Hematopoietic multipotent progenitor cell (in vitro differentiated cells): ENCODE results near the gene CLDN2. TPM values are rescaled to one million over a fixed set of nuclear protein-coding genes. Genes with fewer than 3 reads are reported as not detected.

ENCODE experiments used
- DNase-seq, 3 donors: peaks; one replicate each; pipeline ENCODE4 v3.0.0-alpha.2; 2011 to 2015; ENCODE audit warnings: low read depth in 2 of 3, low spot score in 2 of 3
- total RNA-seq: library from RNA; depleted of rRNA; stranded (reverse); fragments of >200 nt; gene quantifications from one replicate; pipeline ENCODE4 v1.2.3, GENCODE V29; 2012

CLDN2 gene
- total RNA-seq, 1 donor = not detected

GRCh38 chrX:106917830-106918500 is 2.2 kb upstream of the CLDN2 start:
- peak in 2 of 3 donors; percentile 77 to 89 for DNase-seq

- no peak for DNase-seq
Measured at GRCh38 chrX:106921637-106922036, 1.4 kb downstream of the CLDN2 start.

DNA sequence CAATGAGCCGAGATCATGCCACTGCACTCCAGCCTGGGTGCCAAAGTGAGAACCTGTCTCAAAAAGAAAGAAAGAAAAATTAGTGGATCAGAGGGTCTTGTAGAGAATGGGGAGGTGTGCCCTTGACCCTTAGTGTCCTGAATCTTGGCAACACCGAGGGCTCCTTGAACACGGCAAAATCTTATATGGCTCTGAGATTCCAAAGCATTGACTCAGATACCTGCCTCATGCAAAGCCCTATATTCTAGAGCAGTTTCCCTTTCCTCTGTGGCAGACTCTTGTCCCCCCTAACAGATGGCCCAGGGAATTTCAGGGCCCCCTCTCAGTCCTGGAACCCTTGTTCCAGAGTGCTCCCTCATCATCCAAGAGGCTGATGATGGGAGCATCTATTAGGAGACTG is 6.8 kb downstream of the CLDN2 start:
- no peak for DNase-seq

- no peak for DNase-seq
Measured at GRCh38 chrX:106927700-106928099, 7.5 kb downstream of the CLDN2 start.

GRCh38 chrX:106928227-106928626 is 8.0 kb downstream of the CLDN2 start:
- no peak for DNase-seq

- DNase-seq = no peak
Measured at GRCh38 chrX:106931831-106932491, 11.8 kb downstream of the CLDN2 start.

DNA sequence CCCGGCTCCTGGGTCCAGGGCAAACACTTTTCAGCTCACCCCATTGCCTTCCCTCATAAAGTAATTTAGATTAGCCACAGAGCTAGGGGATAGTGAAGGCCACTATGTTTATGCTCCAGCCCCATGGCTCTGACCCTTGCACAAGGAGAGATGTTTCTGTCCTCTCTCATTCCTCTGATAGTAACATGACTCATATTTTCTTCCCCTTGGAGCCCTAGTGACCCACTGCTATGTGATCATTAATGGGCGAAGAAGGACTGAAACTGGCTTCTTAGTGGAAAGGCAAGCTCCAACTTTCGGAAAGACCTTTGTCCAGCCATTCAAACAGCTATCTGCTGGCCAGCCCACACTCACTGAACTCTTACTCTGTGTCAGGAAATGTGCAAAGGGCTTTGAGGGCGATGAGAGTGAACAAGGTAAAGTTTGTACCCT is 12.3 kb downstream of the CLDN2 start:
- DNase-seq = no peak

DNA sequence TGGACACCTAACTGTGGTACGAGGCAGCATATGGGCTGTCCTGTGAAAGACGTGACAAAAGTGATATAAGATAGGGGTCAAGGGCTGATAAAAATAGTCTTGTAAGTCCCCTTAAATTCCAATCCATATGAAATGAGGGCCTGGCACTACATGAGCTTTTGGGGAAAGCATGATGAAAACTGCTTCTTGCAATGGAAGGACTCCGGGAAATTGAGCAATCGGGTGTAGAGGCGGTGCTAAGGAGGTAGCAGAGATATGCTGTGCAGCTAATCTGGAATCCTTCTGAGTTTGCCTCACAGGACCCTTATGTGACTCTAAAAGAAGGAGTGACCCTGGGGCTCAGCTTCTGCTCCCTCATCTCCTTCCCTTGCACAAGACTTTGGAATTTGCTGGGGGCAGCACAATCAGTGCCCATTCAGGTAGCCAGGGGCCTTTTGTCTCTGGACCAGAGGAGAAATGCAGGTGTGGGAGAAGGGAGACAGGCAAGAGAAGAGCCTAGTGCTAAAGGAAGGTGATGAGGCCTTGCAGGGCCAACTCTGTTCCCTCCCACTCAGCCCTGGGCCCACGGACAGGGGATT is 12.8 kb downstream of the CLDN2 start:
- DNase-seq = no peak

GRCh38 chrX:106933538-106933961 is 13.3 kb downstream of the CLDN2 start:
- no peak for DNase-seq

GRCh38 chrX:106935175-106935574 is 15.0 kb downstream of the CLDN2 start:
- no peak for DNase-seq

- no peak for DNase-seq
Measured at GRCh38 chrX:106936246-106936645, 16.0 kb downstream of the CLDN2 start.

- DNase-seq = no peak
Measured at GRCh38 chrX:106939566-106939965, 19.4 kb downstream of the CLDN2 start.

- no peak for DNase-seq
Measured at GRCh38 chrX:106940068-106940467, 19.9 kb downstream of the CLDN2 start.

- no peak for DNase-seq
Measured at GRCh38 chrX:106946464-106946863, 26.3 kb downstream of the CLDN2 start.

GRCh38 chrX:106948641-106949040 is 28.4 kb downstream of the CLDN2 start:
- DNase-seq = no peak

GRCh38 chrX:106949366-106949765 is 29.2 kb downstream of the CLDN2 start:
- DNase-seq = no peak

GRCh38 chrX:106950381-106950780 is 30.2 kb downstream of the CLDN2 start:
- DNase-seq = no peak

GRCh38 chrX:106951230-106951629 is 31.0 kb downstream of the CLDN2 start:
- no peak for DNase-seq

DNA sequence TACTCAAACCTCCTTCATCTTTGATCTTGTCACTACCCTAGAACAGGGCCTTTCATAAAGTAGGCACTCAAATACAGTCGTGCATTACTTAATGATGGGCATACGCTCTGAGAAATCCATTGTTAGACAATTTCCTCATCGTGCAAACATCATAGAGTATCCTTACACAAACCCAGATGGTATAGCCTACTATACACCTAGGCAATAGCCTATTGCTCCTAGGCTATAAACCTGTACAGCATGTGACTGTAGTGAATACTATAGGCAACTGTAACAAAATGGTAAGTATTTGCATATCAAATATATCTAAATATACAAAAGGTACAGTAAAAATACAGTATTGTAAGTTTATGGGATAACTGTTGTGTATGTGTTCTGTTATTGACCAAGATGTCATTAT is 31.9 kb downstream of the CLDN2 start:
- DNase-seq = no peak

- no peak for DNase-seq
Measured at GRCh38 chrX:106952538-106952937, 32.3 kb downstream of the CLDN2 start.

DNA sequence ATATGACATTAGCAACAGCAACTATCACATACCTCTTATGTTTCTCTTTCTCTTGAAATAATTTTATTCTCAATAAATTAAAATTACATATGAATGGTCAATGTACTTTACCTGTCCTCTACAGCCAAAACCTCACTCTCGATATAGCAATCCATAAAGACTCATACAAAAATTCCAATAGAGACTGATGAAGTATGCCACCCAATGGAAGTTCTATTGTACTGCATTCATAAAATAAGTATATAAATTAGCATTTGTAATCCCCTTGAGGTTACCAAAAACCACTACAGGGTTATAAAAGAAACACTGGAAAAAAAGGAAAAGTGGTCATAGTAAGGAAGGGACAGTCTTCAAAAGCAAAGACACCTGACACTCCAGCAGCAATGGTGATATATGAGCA is 32.8 kb downstream of the CLDN2 start:
- DNase-seq = peak in 1 of 3 donors; percentile 34

GRCh38 chrX:106954041-106954440 is 33.8 kb downstream of the CLDN2 start:
- DNase-seq = no peak
